NCI-H524 (cell line): ENCODE data around the gene ASF1A.
A peak's percentile ranks its signal among the peaks of the same experiment; 100 is the strongest.

ENCODE experiments used
- DNase-seq, 2 experiments: peaks; one replicate each; lab custom pipeline; 2025; lab: John Stamatoyannopoulos, UW

Gene ASF1A

GRCh38 chr6:118881440-118882313 is 12.3 kb upstream of the ASF1A start:
- DNase-seq: no peak

GRCh38 chr6:118882314-118882905 is 11.5 kb upstream of the ASF1A start:
- DNase-seq: no peak

GRCh38 chr6:118886641-118887040 is 7.3 kb upstream of the ASF1A start:
- peak; percentile 41 to 46 for DNase-seq

DNA sequence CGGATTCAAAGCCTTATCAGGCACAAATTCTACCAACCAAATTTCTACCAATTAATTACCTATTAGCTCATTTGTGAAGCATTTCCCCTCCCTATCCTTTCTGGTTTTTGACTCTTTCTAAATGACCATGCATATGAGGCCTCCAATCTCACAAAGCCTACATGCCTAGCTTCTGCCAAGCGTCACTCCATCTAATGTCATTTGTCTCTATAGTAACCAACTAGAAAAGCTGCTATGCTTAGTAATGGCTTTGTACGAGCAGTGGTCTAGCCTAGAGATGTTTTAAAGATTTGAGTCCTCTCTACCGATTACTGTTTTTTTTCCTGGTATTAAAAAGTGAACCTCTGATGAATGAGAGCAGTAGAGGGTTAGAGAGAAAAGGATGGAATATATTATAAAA is 4.8 kb upstream of the ASF1A start:
- DNase-seq: no peak

- DNase-seq: no peak
Observed at GRCh38 chr6:118890997-118891790, 2.8 kb upstream of the ASF1A start.

DNA sequence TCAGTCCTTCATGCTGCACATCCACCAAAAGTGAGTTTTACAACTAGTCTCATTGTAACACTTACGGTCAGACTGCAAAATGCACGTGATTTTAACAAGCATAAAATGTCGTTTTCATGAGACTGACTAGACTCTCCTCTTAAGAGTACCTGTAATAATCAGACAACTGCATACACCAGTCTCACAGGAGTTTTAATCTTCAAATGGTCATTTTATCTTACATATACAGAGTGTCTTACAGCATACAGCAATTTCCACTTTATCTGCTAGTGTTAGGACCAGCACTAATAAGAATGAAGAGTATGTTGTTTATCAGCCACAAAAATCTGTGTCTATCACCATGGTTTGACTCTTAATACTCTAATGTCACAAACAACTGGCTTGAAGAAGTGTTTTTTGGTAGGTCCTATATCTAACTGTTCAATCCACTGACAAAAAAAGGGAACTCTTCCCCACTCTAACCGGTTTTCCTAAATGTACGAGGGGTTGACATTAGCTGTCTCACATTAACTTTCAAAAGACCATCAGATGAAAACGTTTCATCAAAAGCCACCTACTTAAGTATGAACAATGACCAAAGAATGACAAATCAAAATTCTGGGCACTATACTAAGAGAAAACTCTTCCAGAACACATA is 1.5 kb upstream of the ASF1A start:
- no peak for DNase-seq

DNA sequence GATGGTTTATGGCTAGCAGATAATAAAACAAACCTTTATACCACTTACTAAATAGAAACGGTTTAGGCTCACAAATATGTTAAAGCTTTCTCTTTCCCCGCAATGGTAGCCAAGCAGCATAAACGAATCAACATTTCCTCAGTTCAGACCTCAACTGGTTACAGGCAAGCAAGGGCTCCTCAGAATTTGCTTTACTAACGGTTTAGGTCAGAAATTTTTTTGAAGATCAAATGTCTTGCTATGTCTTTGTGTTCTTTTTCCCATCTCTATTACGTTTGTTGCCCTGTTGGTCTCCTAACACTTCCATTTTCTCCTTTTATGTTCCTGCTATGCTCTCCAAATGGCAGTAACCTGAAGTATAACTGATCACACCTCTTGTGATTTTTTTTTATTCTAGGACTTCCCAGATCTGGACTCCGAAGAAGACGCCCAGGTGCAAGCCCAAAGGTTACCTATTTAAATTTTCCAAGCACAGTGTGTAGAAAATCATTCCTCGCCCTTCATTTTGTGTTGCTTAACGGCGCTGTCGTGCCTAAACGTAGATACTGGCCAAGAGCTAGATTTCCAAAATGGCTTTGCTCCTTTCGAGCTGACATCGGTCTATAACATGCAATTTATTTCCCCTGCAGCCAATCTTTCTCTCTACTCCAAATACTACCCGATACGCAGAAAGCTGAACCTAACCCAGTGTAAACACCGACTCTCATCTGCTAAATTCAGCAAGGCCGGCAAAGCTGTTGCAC is 717 bp upstream of the ASF1A start:
- DNase-seq: peak; percentile 74 to 85

- DNase-seq: peak in 1 of 2 experiments; percentile 38
Observed at GRCh38 chr6:118894425-118895260, 691 bp downstream of the ASF1A start.

GRCh38 chr6:118895261-118895560 is 1.3 kb downstream of the ASF1A start:
- no peak for DNase-seq

DNA sequence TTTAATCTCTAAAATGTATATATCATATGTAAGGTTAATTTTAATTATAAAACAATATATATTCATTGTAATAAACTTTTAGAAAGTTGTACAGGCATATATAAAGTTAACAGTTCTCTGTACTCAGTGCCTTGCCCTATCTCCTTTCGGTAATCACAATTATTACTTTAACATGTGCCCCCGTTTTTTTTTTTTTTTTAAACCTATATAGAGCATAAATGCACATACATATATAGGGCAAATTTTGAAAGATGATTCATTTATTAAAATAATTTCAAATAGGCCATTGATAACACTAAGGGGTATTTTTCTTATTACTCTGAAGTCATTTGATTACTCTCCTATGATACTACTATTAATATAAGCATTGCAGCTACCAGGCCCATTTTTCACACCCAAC is 1.9 kb downstream of the ASF1A start:
- DNase-seq: no peak

- peak in 1 of 2 experiments; percentile 49 for DNase-seq
Observed at GRCh38 chr6:118896339-118897136, 2.6 kb downstream of the ASF1A start.

GRCh38 chr6:118897386-118897785 is 3.4 kb downstream of the ASF1A start:
- no peak for DNase-seq

GRCh38 chr6:118899948-118900347 is 6.0 kb downstream of the ASF1A start:
- DNase-seq: no peak

- no peak for DNase-seq
Observed at GRCh38 chr6:118902726-118903125, 8.8 kb downstream of the ASF1A start.

GRCh38 chr6:118903138-118903537 is 9.2 kb downstream of the ASF1A start:
- no peak for DNase-seq

- DNase-seq: no peak
Observed at GRCh38 chr6:118903691-118904090, 9.7 kb downstream of the ASF1A start.

DNA sequence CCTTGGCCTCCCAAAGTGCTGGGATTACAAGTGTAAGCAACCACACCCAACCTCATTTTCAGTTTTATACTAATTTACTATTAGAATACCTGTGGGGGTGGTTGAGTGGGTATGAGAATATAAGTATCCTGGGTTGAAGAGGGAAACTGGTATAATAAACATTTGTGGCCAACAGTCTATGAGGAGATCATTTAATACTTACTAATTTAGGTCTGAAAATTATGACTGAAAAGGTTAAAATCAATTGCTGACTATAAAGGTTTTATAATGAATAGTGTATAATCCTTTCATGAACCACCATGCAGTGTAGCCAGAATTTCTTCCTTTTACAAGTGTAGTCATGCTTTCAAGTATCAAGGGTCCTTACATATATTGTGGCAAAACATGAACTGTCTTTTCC is 11.1 kb downstream of the ASF1A start:
- DNase-seq: no peak

- DNase-seq: no peak
Observed at GRCh38 chr6:118905851-118906250, 11.9 kb downstream of the ASF1A start.

DNA sequence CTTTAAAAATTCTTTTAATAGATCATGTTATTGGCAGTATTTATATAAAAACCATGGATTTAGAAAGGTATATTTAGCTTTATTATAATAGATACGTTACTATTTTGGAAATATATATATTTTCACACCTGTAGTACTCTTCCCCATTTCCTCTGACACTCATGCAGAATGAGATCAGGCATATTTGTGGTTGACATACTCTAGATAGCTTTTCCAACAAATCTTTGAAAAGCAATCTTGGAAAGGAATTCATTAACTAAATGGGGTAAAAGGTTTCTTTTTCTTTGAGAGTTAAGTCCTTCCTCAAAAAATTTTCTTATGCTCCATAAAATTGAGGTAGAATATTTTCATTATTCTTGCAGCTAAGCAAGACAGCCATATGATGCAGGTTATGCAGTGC is 14.5 kb downstream of the ASF1A start:
- DNase-seq: no peak

GRCh38 chr6:118912646-118913045 is 18.7 kb downstream of the ASF1A start:
- peak; percentile 91 to 98 for DNase-seq
